WTC11 (cell line): ENCODE measurements around the gene PNMT. TPM values are rescaled to one million over a fixed set of nuclear protein-coding genes. Genes with fewer than 3 reads are reported as not detected.
A peak's percentile ranks its signal among the peaks of the same experiment; 100 is the strongest.

Source experiments
- ATAC-seq: fragments of 200-7000 bp; cut with Tn5 transposase; 2 replicates; pipeline ENCODE4 v1.10.0; 2021; ENCODE audit warnings: mild to moderate bottlenecking, moderate library complexity
- CTCF ChIA-PET: fragments of 300-600 bp; sonication (Branson Sonifier 250); formaldehyde crosslinking; loops from one replicate; lab custom pipeline; 2021; ENCODE audit warnings: antibody characterized with exemption; lab: Charles Lee
- POLR2A ChIA-PET: fragments of 350-600 bp; sonication (Branson Sonifier 250); formaldehyde crosslinking; loops from one replicate; lab custom pipeline; 2021; ENCODE audit warnings: antibody characterized with exemption; lab: Charles Lee
- DNase-seq: peaks from one replicate; pipeline ENCODE4 v3.0.0; 2021; ENCODE audit warnings: low spot score
- H3K27ac Mint-ChIP-seq: 2 replicates; pipeline ENCODE4 v1.8.0; 2021; ENCODE audit warnings: mixed read lengths
- H3K27me3 Mint-ChIP-seq: 2 replicates; pipeline ENCODE4 v1.8.0; 2021; ENCODE audit warnings: low read depth, mild to moderate bottlenecking, moderate library complexity, mixed read lengths
- H3K36me3 Mint-ChIP-seq: 2 replicates; pipeline ENCODE4 v1.8.0; 2021; ENCODE audit warnings: mixed read lengths
- H3K4me1 Mint-ChIP-seq: 2 replicates; pipeline ENCODE4 v1.8.0; 2022; ENCODE audit warnings: mixed read lengths
- H3K4me3 Mint-ChIP-seq: 2 replicates; pipeline ENCODE4 v1.8.0; 2021; ENCODE audit warnings: mild to moderate bottlenecking, moderate library complexity, mixed read lengths
- H3K9me3 Mint-ChIP-seq: 2 replicates; pipeline ENCODE4 v1.8.0; 2021; ENCODE audit warnings: mixed read lengths
- CBFB ChIP-seq: sonication (generic); formaldehyde crosslinking; IDR thresholded peaks from 2 replicates; pipeline ENCODE4 v1.8.1; 2022; ENCODE audit warnings: mild to moderate bottlenecking, low read depth, missing genetic modification reagents
- CREM ChIP-seq: sonication (generic); formaldehyde crosslinking; IDR thresholded peaks from 2 replicates; pipeline ENCODE4 v1.8.1; 2022; ENCODE audit warnings: mild to moderate bottlenecking, missing genetic modification reagents, moderate library complexity
- EMX1 ChIP-seq: fragments of 250-450 bp; sonication (Bioruptor Pico); IDR thresholded peaks from 2 replicates; pipeline ENCODE4 v1.8.0; 2021; ENCODE audit warnings: mild to moderate bottlenecking
- ETV6 ChIP-seq: sonication (generic); formaldehyde crosslinking; IDR thresholded peaks from 2 replicates; pipeline ENCODE4 v1.8.1; 2022; ENCODE audit warnings: mild to moderate bottlenecking, missing genetic modification reagents
- IRF2 ChIP-seq: sonication (generic); formaldehyde crosslinking; IDR thresholded peaks from 2 replicates; pipeline ENCODE4 v1.8.0; 2022; ENCODE audit warnings: low read depth, missing genetic modification reagents, borderline replicate concordance
- JUN ChIP-seq: sonication (generic); formaldehyde crosslinking; IDR thresholded peaks from 2 replicates; pipeline ENCODE4 v1.8.0; 2023; ENCODE audit warnings: mild to moderate bottlenecking, missing genetic modification reagents
- NR2C2 ChIP-seq: sonication (generic); formaldehyde crosslinking; IDR thresholded peaks from 2 replicates; pipeline ENCODE4 v1.8.0; 2022; ENCODE audit warnings: mild to moderate bottlenecking, missing genetic modification reagents
- PRRX2 ChIP-seq: fragments of 250-450 bp; sonication (Bioruptor Pico); IDR thresholded peaks from 2 replicates; pipeline ENCODE4 v1.8.0; 2021; ENCODE audit warnings: mild to moderate bottlenecking
- RELA ChIP-seq: sonication (generic); formaldehyde crosslinking; IDR thresholded peaks from 2 replicates; pipeline ENCODE4 v1.8.1; 2022; ENCODE audit warnings: missing genetic modification reagents, mild to moderate bottlenecking, borderline replicate concordance
- TCF7 ChIP-seq: sonication (generic); formaldehyde crosslinking; IDR thresholded peaks from 2 replicates; pipeline ENCODE4 v1.8.0; 2022; ENCODE audit warnings: mild to moderate bottlenecking, low read depth, missing genetic modification reagents, moderate library complexity
- ZNF121 ChIP-seq: sonication (generic); formaldehyde crosslinking; IDR thresholded peaks from 2 replicates; pipeline ENCODE4 v1.8.0; 2023; ENCODE audit warnings: missing genetic modification reagents
- ZNF219 ChIP-seq: sonication (generic); formaldehyde crosslinking; IDR thresholded peaks from 2 replicates; pipeline ENCODE4 v1.8.0; 2023; ENCODE audit warnings: missing genetic modification reagents, mild to moderate bottlenecking, borderline replicate concordance
- ZNF263 ChIP-seq: sonication (generic); formaldehyde crosslinking; IDR thresholded peaks from 2 replicates; pipeline ENCODE4 v1.8.1; 2022; ENCODE audit warnings: low read depth, mild to moderate bottlenecking, moderate library complexity, missing genetic modification reagents
- ZNF317 ChIP-seq: sonication (generic); formaldehyde crosslinking; IDR thresholded peaks from 2 replicates; pipeline ENCODE4 v1.8.1; 2023; ENCODE audit warnings: low read depth, mild to moderate bottlenecking, moderate library complexity, missing genetic modification reagents, borderline replicate concordance
- ZNF396 ChIP-seq: fragments of 250-450 bp; sonication (Bioruptor Pico); IDR thresholded peaks from 2 replicates; pipeline ENCODE4 v1.8.0; 2021; ENCODE audit warnings: mild to moderate bottlenecking, moderate library complexity, borderline replicate concordance
- ZNF671 ChIP-seq: fragments of 250-450 bp; sonication (Bioruptor Pico); IDR thresholded peaks from 2 replicates; pipeline ENCODE4 v1.8.0; 2021; ENCODE audit warnings: mild to moderate bottlenecking
- total RNA-seq: library from RNA; stranded (reverse); gene quantifications from 3 replicates; pipeline ENCODE4 v1.2.3, GENCODE V29; 2021
- TF ChIP-seq, protein P1 (sequence below): sonication (generic); formaldehyde crosslinking; IDR thresholded peaks from 2 replicates; pipeline ENCODE4 v1.8.1; 2022; ENCODE audit warnings: low read depth, missing genetic modification reagents, borderline replicate concordance
- TF ChIP-seq, protein P2 (sequence below): sonication (generic); formaldehyde crosslinking; IDR thresholded peaks from 2 replicates; pipeline ENCODE4 v1.8.1; 2022; ENCODE audit warnings: low read depth, mild to moderate bottlenecking, moderate library complexity, missing genetic modification reagents, borderline replicate concordance
- TF ChIP-seq, protein P3 (sequence below): fragments of 250-450 bp; sonication (Bioruptor Pico); IDR thresholded peaks from 2 replicates; pipeline ENCODE4 v1.9.0; 2021; ENCODE audit warnings: mild to moderate bottlenecking
- TF ChIP-seq, protein P4 (sequence below): sonication (generic); formaldehyde crosslinking; IDR thresholded peaks from 2 replicates; pipeline ENCODE4 v1.8.1; 2022; ENCODE audit warnings: mild to moderate bottlenecking, missing genetic modification reagents, moderate library complexity, borderline replicate concordance
- TF ChIP-seq, protein P5 (sequence below): fragments of 200-600 bp; IDR thresholded peaks from 2 replicates; pipeline ENCODE4 v1.8.0; 2022; ENCODE audit warnings: antibody characterized with exemption
- TF ChIP-seq, protein P6 (sequence below): sonication (generic); formaldehyde crosslinking; IDR thresholded peaks from 2 replicates; pipeline ENCODE4 v1.8.1; 2022; ENCODE audit warnings: mild to moderate bottlenecking, moderate library complexity, missing genetic modification reagents

Gene PNMT
- total RNA-seq, 1 experiment from 2014 or later = 3.1 TPM

DNA sequence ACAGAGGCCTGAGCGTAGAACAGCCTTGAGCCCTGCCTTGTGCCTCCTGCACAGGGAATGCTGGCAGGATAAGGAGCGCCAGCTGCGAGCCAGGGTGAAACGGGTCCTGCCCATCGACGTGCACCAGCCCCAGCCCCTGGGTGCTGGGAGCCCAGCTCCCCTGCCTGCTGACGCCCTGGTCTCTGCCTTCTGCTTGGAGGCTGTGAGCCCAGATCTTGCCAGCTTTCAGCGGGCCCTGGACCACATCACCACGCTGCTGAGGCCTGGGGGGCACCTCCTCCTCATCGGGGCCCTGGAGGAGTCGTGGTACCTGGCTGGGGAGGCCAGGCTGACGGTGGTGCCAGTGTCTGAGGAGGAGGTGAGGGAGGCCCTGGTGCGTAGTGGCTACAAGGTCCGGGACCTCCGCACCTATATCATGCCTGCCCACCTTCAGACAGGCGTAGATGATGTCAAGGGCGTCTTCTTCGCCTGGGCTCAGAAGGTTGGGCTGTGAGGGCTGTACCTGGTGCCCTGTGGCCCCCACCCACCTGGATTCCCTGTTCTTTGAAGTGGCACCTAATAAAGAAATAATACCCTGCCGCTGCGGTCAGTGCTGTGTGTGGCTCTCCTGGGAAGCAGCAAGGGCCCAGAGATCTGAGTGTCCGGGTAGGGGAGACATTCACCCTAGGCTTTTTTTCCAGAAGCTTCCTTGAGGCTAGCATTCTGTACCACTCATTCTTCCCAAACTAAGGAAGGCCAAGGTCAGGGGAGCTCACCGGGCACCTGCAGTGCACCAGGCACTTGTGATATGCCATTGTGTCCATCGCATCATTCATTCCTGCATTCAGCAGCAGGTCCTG, 1.9 kb downstream of the PNMT start:
- no peaks in the 10 kb centered on the region for H3K36me3 Mint-ChIP-seq
- no peak for ATAC-seq
- DNase-seq = no peak
- H3K4me3 Mint-ChIP-seq = no peak overlapping the region
- ChIA-PET CTCF (interaction anchor here (0.5 to 18.0 kb wide), 13 partner anchors 18 to 122 kb away, joined by 3 to 876 read pairs (median 12); partner anchors contain the start of genes MIEN1, PGAP3 and PPP1R1B), POLR2A (no interaction called here)
- TF ChIP-seq RELA (CRISPR knock-in tag) (0 out of 2 replicates have a peak, but pooled peaks have one; percentile 13), IRF2 (CRISPR knock-in tag) (no peak)
- H3K27ac Mint-ChIP-seq = no peak overlapping the region
- no peaks in the 10 kb centered on the region for H3K9me3 Mint-ChIP-seq
- H3K27me3 Mint-ChIP-seq = peaks cover 47% of the 10 kb centered on the region
- peaks cover 33% of the 10 kb centered on the region for H3K4me1 Mint-ChIP-seq

DNA sequence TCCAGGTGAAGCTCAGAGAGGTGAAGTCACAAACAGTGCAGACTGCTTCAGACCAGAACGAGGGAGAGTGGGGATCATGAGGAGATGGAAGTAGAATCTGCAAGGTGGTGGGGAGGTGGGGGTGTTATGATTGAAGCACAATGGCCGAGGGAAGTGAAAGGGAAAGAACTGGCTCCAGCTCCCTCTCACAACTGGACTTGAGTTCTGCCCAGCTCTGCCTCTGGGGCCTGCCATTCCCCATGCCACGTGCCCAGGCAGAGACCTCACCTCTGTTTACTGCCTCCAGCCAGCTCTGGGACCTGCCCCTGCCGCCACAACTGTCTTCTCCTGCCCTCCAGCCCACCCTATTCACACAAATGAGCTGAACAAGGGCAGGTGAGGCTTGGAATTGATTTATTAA, 2.5 kb downstream of the PNMT start:
- DNase-seq = no peak
- H3K27me3 Mint-ChIP-seq = peaks cover 45% of the 10 kb centered on the region
- ATAC-seq = no peak
- POLR2A ChIA-PET = no interaction called here
- CTCF ChIA-PET = interaction anchor here (1.0 to 18.0 kb wide), 13 partner anchors 18 to 123 kb away, joined by 3 to 876 read pairs (median 12); partner anchors contain the start of genes ERBB2, MIEN1, PGAP3 and PPP1R1B
- no peaks in the 10 kb centered on the region for H3K9me3 Mint-ChIP-seq
- H3K4me3 Mint-ChIP-seq = no peak overlapping the region
- peaks cover 32% of the 10 kb centered on the region for H3K4me1 Mint-ChIP-seq
- H3K27ac Mint-ChIP-seq = no peak overlapping the region
- no peak for TF ChIP-seq PRRX2 (CRISPR knock-in tag)
- TF ChIP-seq, protein P1, sequence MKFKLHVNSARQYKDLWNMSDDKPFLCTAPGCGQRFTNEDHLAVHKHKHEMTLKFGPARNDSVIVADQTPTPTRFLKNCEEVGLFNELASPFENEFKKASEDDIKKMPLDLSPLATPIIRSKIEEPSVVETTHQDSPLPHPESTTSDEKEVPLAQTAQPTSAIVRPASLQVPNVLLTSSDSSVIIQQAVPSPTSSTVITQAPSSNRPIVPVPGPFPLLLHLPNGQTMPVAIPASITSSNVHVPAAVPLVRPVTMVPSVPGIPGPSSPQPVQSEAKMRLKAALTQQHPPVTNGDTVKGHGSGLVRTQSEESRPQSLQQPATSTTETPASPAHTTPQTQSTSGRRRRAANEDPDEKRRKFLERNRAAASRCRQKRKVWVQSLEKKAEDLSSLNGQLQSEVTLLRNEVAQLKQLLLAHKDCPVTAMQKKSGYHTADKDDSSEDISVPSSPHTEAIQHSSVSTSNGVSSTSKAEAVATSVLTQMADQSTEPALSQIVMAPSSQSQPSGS (CRISPR knock-in tag) = no peak
- TF ChIP-seq, protein P2, sequence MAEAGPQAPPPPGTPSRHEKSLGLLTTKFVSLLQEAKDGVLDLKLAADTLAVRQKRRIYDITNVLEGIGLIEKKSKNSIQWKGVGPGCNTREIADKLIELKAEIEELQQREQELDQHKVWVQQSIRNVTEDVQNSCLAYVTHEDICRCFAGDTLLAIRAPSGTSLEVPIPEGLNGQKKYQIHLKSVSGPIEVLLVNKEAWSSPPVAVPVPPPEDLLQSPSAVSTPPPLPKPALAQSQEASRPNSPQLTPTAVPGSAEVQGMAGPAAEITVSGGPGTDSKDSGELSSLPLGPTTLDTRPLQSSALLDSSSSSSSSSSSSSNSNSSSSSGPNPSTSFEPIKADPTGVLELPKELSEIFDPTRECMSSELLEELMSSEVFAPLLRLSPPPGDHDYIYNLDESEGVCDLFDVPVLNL (CRISPR knock-in tag) = no peak
- TF ChIP-seq, protein P3, sequence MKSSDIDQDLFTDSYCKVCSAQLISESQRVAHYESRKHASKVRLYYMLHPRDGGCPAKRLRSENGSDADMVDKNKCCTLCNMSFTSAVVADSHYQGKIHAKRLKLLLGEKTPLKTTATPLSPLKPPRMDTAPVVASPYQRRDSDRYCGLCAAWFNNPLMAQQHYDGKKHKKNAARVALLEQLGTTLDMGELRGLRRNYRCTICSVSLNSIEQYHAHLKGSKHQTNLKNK = no peak
- no peak for TF ChIP-seq ZNF317
- TF ChIP-seq, protein P4, sequence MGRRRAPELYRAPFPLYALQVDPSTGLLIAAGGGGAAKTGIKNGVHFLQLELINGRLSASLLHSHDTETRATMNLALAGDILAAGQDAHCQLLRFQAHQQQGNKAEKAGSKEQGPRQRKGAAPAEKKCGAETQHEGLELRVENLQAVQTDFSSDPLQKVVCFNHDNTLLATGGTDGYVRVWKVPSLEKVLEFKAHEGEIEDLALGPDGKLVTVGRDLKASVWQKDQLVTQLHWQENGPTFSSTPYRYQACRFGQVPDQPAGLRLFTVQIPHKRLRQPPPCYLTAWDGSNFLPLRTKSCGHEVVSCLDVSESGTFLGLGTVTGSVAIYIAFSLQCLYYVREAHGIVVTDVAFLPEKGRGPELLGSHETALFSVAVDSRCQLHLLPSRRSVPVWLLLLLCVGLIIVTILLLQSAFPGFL (CRISPR knock-in tag) = no peak
- TF ChIP-seq EMX1 (CRISPR knock-in tag) = no peak
- TF ChIP-seq, protein P5, sequence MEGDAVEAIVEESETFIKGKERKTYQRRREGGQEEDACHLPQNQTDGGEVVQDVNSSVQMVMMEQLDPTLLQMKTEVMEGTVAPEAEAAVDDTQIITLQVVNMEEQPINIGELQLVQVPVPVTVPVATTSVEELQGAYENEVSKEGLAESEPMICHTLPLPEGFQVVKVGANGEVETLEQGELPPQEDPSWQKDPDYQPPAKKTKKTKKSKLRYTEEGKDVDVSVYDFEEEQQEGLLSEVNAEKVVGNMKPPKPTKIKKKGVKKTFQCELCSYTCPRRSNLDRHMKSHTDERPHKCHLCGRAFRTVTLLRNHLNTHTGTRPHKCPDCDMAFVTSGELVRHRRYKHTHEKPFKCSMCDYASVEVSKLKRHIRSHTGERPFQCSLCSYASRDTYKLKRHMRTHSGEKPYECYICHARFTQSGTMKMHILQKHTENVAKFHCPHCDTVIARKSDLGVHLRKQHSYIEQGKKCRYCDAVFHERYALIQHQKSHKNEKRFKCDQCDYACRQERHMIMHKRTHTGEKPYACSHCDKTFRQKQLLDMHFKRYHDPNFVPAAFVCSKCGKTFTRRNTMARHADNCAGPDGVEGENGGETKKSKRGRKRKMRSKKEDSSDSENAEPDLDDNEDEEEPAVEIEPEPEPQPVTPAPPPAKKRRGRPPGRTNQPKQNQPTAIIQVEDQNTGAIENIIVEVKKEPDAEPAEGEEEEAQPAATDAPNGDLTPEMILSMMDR = no peak
- no peak for TF ChIP-seq JUN (CRISPR knock-in tag)
- no peak for TF ChIP-seq TCF7 (CRISPR knock-in tag)
- TF ChIP-seq ZNF671 = no peak
- no peak for TF ChIP-seq CREM
- no peak for TF ChIP-seq ZNF219
- TF ChIP-seq ZNF263 (CRISPR knock-in tag) = no peak
- TF ChIP-seq, protein P6, sequence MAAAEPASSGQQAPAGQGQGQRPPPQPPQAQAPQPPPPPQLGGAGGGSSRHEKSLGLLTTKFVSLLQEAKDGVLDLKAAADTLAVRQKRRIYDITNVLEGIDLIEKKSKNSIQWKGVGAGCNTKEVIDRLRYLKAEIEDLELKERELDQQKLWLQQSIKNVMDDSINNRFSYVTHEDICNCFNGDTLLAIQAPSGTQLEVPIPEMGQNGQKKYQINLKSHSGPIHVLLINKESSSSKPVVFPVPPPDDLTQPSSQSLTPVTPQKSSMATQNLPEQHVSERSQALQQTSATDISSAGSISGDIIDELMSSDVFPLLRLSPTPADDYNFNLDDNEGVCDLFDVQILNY = no peak
- TF ChIP-seq ZNF121 (CRISPR knock-in tag) = no peak
- no peak for TF ChIP-seq ZNF396 (CRISPR knock-in tag)
- TF ChIP-seq NR2C2 (CRISPR knock-in tag) = no peak
- no peak for TF ChIP-seq CBFB (CRISPR knock-in tag)
- no peak for TF ChIP-seq ETV6
- no peaks in the 10 kb centered on the region for H3K36me3 Mint-ChIP-seq
